NCI-H460 (cell line): Measurements from ENCODE around the gene HPSE2. TPM values are rescaled to one million over a fixed set of nuclear protein-coding genes. Genes with fewer than 3 reads are reported as not detected.
"Not testable (repeated sequence)": the region's sequence is repeated elsewhere in the genome, so short reads cannot be mapped to it uniquely, and the experiment has no call there.

ENCODE experiments used
- DNase-seq: peaks from one replicate; pipeline ENCODE4 v3.0.0-alpha.2; 2016; ENCODE audit warnings: low read depth; ENCODE audit errors: extremely low read depth
- polyA plus RNA-seq: library from polyadenylated mRNA; depleted of rRNA; stranded (reverse); fragments of >200 nt; gene quantifications from 2 replicates; pipeline ENCODE4 v1.2.3, GENCODE V29; 2014; cell fraction: nucleus; rRNA removed
- total RNA-seq: library from RNA; depleted of rRNA; stranded (reverse); fragments of >200 nt; shearing (Covaris generic); gene quantifications from 2 replicates; pipeline ENCODE4 v1.2.3, GENCODE V29; 2014; rRNA removed

Gene HPSE2
- not detected in 2 replicates for total RNA-seq
- polyA plus RNA-seq: not detected in 2 replicates

- DNase-seq: no peak
These were observed at the start of gene HPSE2 for GRCh38 chr10:99235658-99236626. Gene HPSE2 (minus strand): TSS chr10:99235852.

- DNase-seq: no peak
These were observed 44.8 kb upstream of the HPSE2 start for GRCh38 chr10:99280472-99280871.

- DNase-seq: no peak
These were observed 44.0 kb upstream of the HPSE2 start for GRCh38 chr10:99279626-99280111.

- peak; percentile 23 for DNase-seq
These were observed 41.3 kb upstream of the HPSE2 start for GRCh38 chr10:99276848-99277486.

GRCh38 chr10:99266383-99266782 lies 30.7 kb upstream of the HPSE2 start:
- DNase-seq: no peak

GRCh38 chr10:99248824-99249223 lies 13.2 kb upstream of the HPSE2 start:
- DNase-seq: no peak

- not testable (repeated sequence) for DNase-seq
These were observed 12.2 kb upstream of the HPSE2 start for GRCh38 chr10:99247893-99248292.

- no peak for DNase-seq
These were observed 1.1 kb upstream of the HPSE2 start for GRCh38 chr10:99236627-99237309.

- no peak for DNase-seq
These were observed 628 bp downstream of the HPSE2 start for GRCh38 chr10:99234791-99235657.

GRCh38 chr10:99234041-99234790 lies 1.4 kb downstream of the HPSE2 start:
- no peak for DNase-seq

- DNase-seq: no peak
These were observed 2.0 kb downstream of the HPSE2 start for GRCh38 chr10:99233689-99234037.

- no peak for DNase-seq
These were observed 2.5 kb downstream of the HPSE2 start for GRCh38 chr10:99233000-99233688.

GRCh38 chr10:99232360-99232999 lies 3.2 kb downstream of the HPSE2 start:
- DNase-seq: no peak

GRCh38 chr10:99224766-99225165 lies 10.9 kb downstream of the HPSE2 start:
- DNase-seq: no peak

GRCh38 chr10:99207340-99207739 lies 28.3 kb downstream of the HPSE2 start:
- no peak for DNase-seq

GRCh38 chr10:99203310-99203709 lies 32.3 kb downstream of the HPSE2 start:
- no peak for DNase-seq

GRCh38 chr10:99172950-99173349 lies 62.7 kb downstream of the HPSE2 start:
- DNase-seq: no peak

- DNase-seq: peak; percentile 36
These were observed 63.4 kb downstream of the HPSE2 start for GRCh38 chr10:99172128-99172738.
